ENCODE measurements around the gene HSCB.

- TF ChIP-seq CTCF (IDR thresholded peaks at IDR 0.05) = no peak
- no peak for TF ChIP-seq POLR2A (IDR thresholded peaks at IDR 0.05)
Observed at GRCh38 chr22:28703436-28703835, 38.4 kb upstream of the HSCB start.
